MM.1S (cell line): ENCODE results near the gene KRTAP10-3.

Experiments used
- CTCF ChIP-seq: fragments of 300-600 bp; sonication (generic); IDR thresholded peaks from 2 replicates; pipeline ENCODE4 v1.5.1; 2016; ENCODE audit warnings: antibody characterized with exemption, low read length, mixed read lengths
- EZH2 ChIP-seq: fragments of 300-600 bp; sonication (generic); optimal IDR thresholded peaks from 2 replicates; pipeline ENCODE3; 2017; ENCODE audit warnings: low read depth, mild to moderate bottlenecking, antibody characterized with exemption, low read length, mixed read lengths

GRCh38 chr21:44534688-44535087 is 23.9 kb downstream of the KRTAP10-3 start:
- TF ChIP-seq EZH2 (no peak), CTCF (no peak)
